ENCODE measurements around the gene NCAM1. TPM values are rescaled to one million over a fixed set of nuclear protein-coding genes. Genes with fewer than 3 reads are reported as not detected.

NCAM1 gene
- total and polyA plus RNA-seq, 10 donors: 0.41 to 13.2 (median 7.1) TPM

- peaks cover 0 to 4% (median 0%) of the 10 kb centered on the region in 7 donors for H3K27me3 ChIP-seq (replicated peaks in 1 of 7)
- TF ChIP-seq POLR2AphosphoS5 (IDR thresholded peaks at IDR 0.05) (no peak), CTCF (IDR thresholded peaks at IDR 0.05 in 8 of 11, conservative IDR thresholded peaks at IDR 0.05 in 3 of 11) (no peak), POLR2A (IDR thresholded peaks at IDR 0.05) (no peak)
- 63 to 86% (median 72%) methylated on average over 1 of the region's 1 CpG for WGBS, 5 donors
- no peaks in the 10 kb centered on the region for H3K4me1 ChIP-seq
- H3K36me3 ChIP-seq: no peaks in the 10 kb centered on the region
- H3K4me3 ChIP-seq: no peak overlapping the region
- no peak overlapping the region for H3K27ac ChIP-seq
- no peak for DNase-seq
- no peaks in the 10 kb centered on the region for H3K9me3 ChIP-seq
- intact Hi-C loops (cut with DNase I; ENCODE audit: low total_unique reads): no loop called here
These were observed 156.9 kb downstream of the NCAM1 start for GRCh38 chr11:113118104-113118503.

- TF ChIP-seq POLR2AphosphoS5 (IDR thresholded peaks at IDR 0.05) (no peak), CTCF (IDR thresholded peaks at IDR 0.05 in 8 of 11, conservative IDR thresholded peaks at IDR 0.05 in 3 of 11) (no peak), POLR2A (IDR thresholded peaks at IDR 0.05) (no peak)
- Histone ChIP-seq H3K27ac (no peak overlapping the region), H3K9me3 (no peaks in the 10 kb centered on the region), H3K4me3 (no peak overlapping the region), H3K4me1 (no peaks in the 10 kb centered on the region), H3K36me3 (no peaks in the 10 kb centered on the region), H3K27me3 (replicated peaks in 1 of 7) (peaks cover 0 to 4% (median 0%) of the 10 kb centered on the region in 7 donors)
- WGBS, 5 donors: 43 to 67% (median 59%) methylated on average over 3 of the region's 3 CpGs
- no peak for DNase-seq
- intact Hi-C loops (cut with DNase I; ENCODE audit: low total_unique reads): no loop called here
These were observed 157.9 kb downstream of the NCAM1 start for GRCh38 chr11:113119074-113119473.

- no peaks in the 10 kb centered on the region for H3K4me1 ChIP-seq
- TF ChIP-seq POLR2A (IDR thresholded peaks at IDR 0.05) (no peak), CTCF (IDR thresholded peaks at IDR 0.05 in 8 of 11, conservative IDR thresholded peaks at IDR 0.05 in 3 of 11) (no peak), POLR2AphosphoS5 (IDR thresholded peaks at IDR 0.05) (no peak)
- intact Hi-C loops (cut with DNase I; ENCODE audit: low total_unique reads): no loop called here
- H3K36me3 ChIP-seq: no peaks in the 10 kb centered on the region
- no peak overlapping the region for H3K4me3 ChIP-seq
- no peaks in the 10 kb centered on the region for H3K9me3 ChIP-seq
- peaks cover 0 to 4% (median 0%) of the 10 kb centered on the region in 7 donors for H3K27me3 ChIP-seq (replicated peaks in 1 of 7)
- H3K27ac ChIP-seq: no peak overlapping the region
- 74 to 80% (median 77%) methylated on average over 4 of the region's 4 CpGs for WGBS, 5 donors
- no peak for DNase-seq
These were observed 158.9 kb downstream of the NCAM1 start for GRCh38 chr11:113119966-113120736.

- TF ChIP-seq CTCF (IDR thresholded peaks at IDR 0.05 in 8 of 11, conservative IDR thresholded peaks at IDR 0.05 in 3 of 11): no peak
- TF ChIP-seq POLR2A (IDR thresholded peaks at IDR 0.05): no peak
- no peak for TF ChIP-seq POLR2AphosphoS5 (IDR thresholded peaks at IDR 0.05)
- no peak overlapping the region for H3K4me3 ChIP-seq
- 19 to 47% (median 43%) methylated on average over 1 of the region's 1 CpG for WGBS, 5 donors
- H3K27ac ChIP-seq: no peak overlapping the region
- DNase-seq: no peak
- H3K36me3 ChIP-seq: no peaks in the 10 kb centered on the region
- H3K9me3 ChIP-seq: no peaks in the 10 kb centered on the region
- intact Hi-C loops (cut with DNase I; ENCODE audit: low total_unique reads): no loop called here
- no peaks in the 10 kb centered on the region for H3K27me3 ChIP-seq (replicated peaks in 1 of 7)
- no peaks in the 10 kb centered on the region for H3K4me1 ChIP-seq
These were observed 160.5 kb downstream of the NCAM1 start for GRCh38 chr11:113121746-113122145.

Data from spleen (tissue), 11 donors.